ENCODE data around the gene RALGPS1. TPM values are rescaled to one million over a fixed set of nuclear protein-coding genes. Genes with fewer than 3 reads are reported as not detected.

Gene RALGPS1
- total and polyA plus RNA-seq, 4 donors = 34.4 to 80.9 (median 73.2) TPM

- 91% methylated on average over 6 of the region's 6 CpGs for WGBS (ENCODE audit: insufficient coverage)
- no peak overlapping the region for H3K4me3 ChIP-seq (ENCODE audit: low read depth, low read length)
- no peak for DNase-seq (ENCODE audit: low read depth in 4 of 6, low spot score in 6 of 6)
- no peaks in the 10 kb centered on the region for H3K27me3 ChIP-seq (ENCODE audit: control insufficient read depth, insufficient read depth, low read length)
- H3K4me1 ChIP-seq (ENCODE audit: control insufficient read depth, insufficient read depth, low read length) = peaks cover 13% of the 10 kb centered on the region
- H3K9me3 ChIP-seq (ENCODE audit: control insufficient read depth, insufficient read depth, low read length) = no peaks in the 10 kb centered on the region
- no peak overlapping the region for H3K27ac ChIP-seq (ENCODE audit: low read depth, low read length)
- no peaks in the 10 kb centered on the region for H3K36me3 ChIP-seq (ENCODE audit: control insufficient read depth, insufficient read depth, low read length)
Measured at GRCh38 chr9:127149463-127150390, 235.1 kb downstream of the RALGPS1 start.

GRCh38 chr9:127153501-127153900 lies 238.9 kb downstream of the RALGPS1 start:
- H3K9me3 ChIP-seq (ENCODE audit: control insufficient read depth, insufficient read depth, low read length) = no peaks in the 10 kb centered on the region
- peaks cover 22% of the 10 kb centered on the region for H3K4me1 ChIP-seq (ENCODE audit: control insufficient read depth, insufficient read depth, low read length)
- WGBS (ENCODE audit: insufficient coverage) = 95% methylated on average over 4 of the region's 4 CpGs
- H3K27me3 ChIP-seq (ENCODE audit: control insufficient read depth, insufficient read depth, low read length) = no peaks in the 10 kb centered on the region
- H3K36me3 ChIP-seq (ENCODE audit: control insufficient read depth, insufficient read depth, low read length) = no peaks in the 10 kb centered on the region
- H3K4me3 ChIP-seq (ENCODE audit: low read depth, low read length) = no peak overlapping the region
- no peak overlapping the region for H3K27ac ChIP-seq (ENCODE audit: low read depth, low read length)
- DNase-seq (ENCODE audit: low read depth in 4 of 6, low spot score in 6 of 6) = no peak

GRCh38 chr9:127154003-127154389 lies 239.4 kb downstream of the RALGPS1 start:
- peak overlapping the region; percentile 74 for H3K27ac ChIP-seq (ENCODE audit: low read depth, low read length)
- H3K9me3 ChIP-seq (ENCODE audit: control insufficient read depth, insufficient read depth, low read length) = no peaks in the 10 kb centered on the region
- no peaks in the 10 kb centered on the region for H3K27me3 ChIP-seq (ENCODE audit: control insufficient read depth, insufficient read depth, low read length)
- DNase-seq (ENCODE audit: low read depth in 4 of 6, low spot score in 6 of 6) = no peak
- WGBS (ENCODE audit: insufficient coverage) = 80% methylated on average over 4 of the region's 5 CpGs
- H3K36me3 ChIP-seq (ENCODE audit: control insufficient read depth, insufficient read depth, low read length) = no peaks in the 10 kb centered on the region
- no peak overlapping the region for H3K4me3 ChIP-seq (ENCODE audit: low read depth, low read length)
- peaks cover 23% of the 10 kb centered on the region for H3K4me1 ChIP-seq (ENCODE audit: control insufficient read depth, insufficient read depth, low read length)

- Histone ChIP-seq H3K4me1 (ENCODE audit: control insufficient read depth, insufficient read depth, low read length) (peaks cover 28% of the 10 kb centered on the region), H3K9me3 (ENCODE audit: control insufficient read depth, insufficient read depth, low read length) (no peaks in the 10 kb centered on the region), H3K27me3 (ENCODE audit: control insufficient read depth, insufficient read depth, low read length) (no peaks in the 10 kb centered on the region), H3K36me3 (ENCODE audit: control insufficient read depth, insufficient read depth, low read length) (no peaks in the 10 kb centered on the region), H3K4me3 (ENCODE audit: low read depth, low read length) (no peak overlapping the region), H3K27ac (ENCODE audit: low read depth, low read length) (peak overlapping the region; percentile 74)
- DNase-seq (ENCODE audit: low read depth in 4 of 6, low spot score in 6 of 6) = peak in 4 of 6 donors; percentile 32 to 82 (median 56)
- WGBS (ENCODE audit: insufficient coverage) = 21% methylated on average over 11 of the region's 13 CpGs
Measured at GRCh38 chr9:127154390-127155191, 240.0 kb downstream of the RALGPS1 start.

- no peaks in the 10 kb centered on the region for H3K27me3 ChIP-seq (ENCODE audit: control insufficient read depth, insufficient read depth, low read length)
- no peaks in the 10 kb centered on the region for H3K36me3 ChIP-seq (ENCODE audit: control insufficient read depth, insufficient read depth, low read length)
- peaks cover 34% of the 10 kb centered on the region for H3K4me1 ChIP-seq (ENCODE audit: control insufficient read depth, insufficient read depth, low read length)
- 57% methylated on average over 3 of the region's 5 CpGs for WGBS (ENCODE audit: insufficient coverage)
- H3K27ac ChIP-seq (ENCODE audit: low read depth, low read length) = peak overlapping the region; percentile 74
- H3K9me3 ChIP-seq (ENCODE audit: control insufficient read depth, insufficient read depth, low read length) = no peaks in the 10 kb centered on the region
- peak in 1 of 6 donors; percentile 51 for DNase-seq (ENCODE audit: low read depth in 4 of 6, low spot score in 6 of 6)
- no peak overlapping the region for H3K4me3 ChIP-seq (ENCODE audit: low read depth, low read length)
Measured at GRCh38 chr9:127155314-127155960, 240.9 kb downstream of the RALGPS1 start.

- Histone ChIP-seq H3K9me3 (ENCODE audit: control insufficient read depth, insufficient read depth, low read length) (no peaks in the 10 kb centered on the region), H3K27me3 (ENCODE audit: control insufficient read depth, insufficient read depth, low read length) (no peaks in the 10 kb centered on the region), H3K27ac (ENCODE audit: low read depth, low read length) (peak overlapping the region; percentile 61), H3K4me1 (ENCODE audit: control insufficient read depth, insufficient read depth, low read length) (peaks cover 48% of the 10 kb centered on the region), H3K36me3 (ENCODE audit: control insufficient read depth, insufficient read depth, low read length) (no peaks in the 10 kb centered on the region), H3K4me3 (ENCODE audit: low read depth, low read length) (no peak overlapping the region)
- DNase-seq (ENCODE audit: low read depth in 4 of 6, low spot score in 6 of 6) = no peak
- 52% methylated on average over 4 of the region's 4 CpGs for WGBS (ENCODE audit: insufficient coverage)
Measured at GRCh38 chr9:127158786-127159324, 244.3 kb downstream of the RALGPS1 start.

GRCh38 chr9:127159325-127159801 lies 244.8 kb downstream of the RALGPS1 start:
- H3K27ac ChIP-seq (ENCODE audit: low read depth, low read length) = peak overlapping the region; percentile 61
- H3K4me1 ChIP-seq (ENCODE audit: control insufficient read depth, insufficient read depth, low read length) = peaks cover 43% of the 10 kb centered on the region
- DNase-seq (ENCODE audit: low read depth in 4 of 6, low spot score in 6 of 6) = peak in 4 of 6 donors; percentile 35 to 95 (median 61)
- WGBS (ENCODE audit: insufficient coverage) = 13% methylated on average over 2 of the region's 5 CpGs
- H3K36me3 ChIP-seq (ENCODE audit: control insufficient read depth, insufficient read depth, low read length) = no peaks in the 10 kb centered on the region
- no peaks in the 10 kb centered on the region for H3K9me3 ChIP-seq (ENCODE audit: control insufficient read depth, insufficient read depth, low read length)
- H3K27me3 ChIP-seq (ENCODE audit: control insufficient read depth, insufficient read depth, low read length) = no peaks in the 10 kb centered on the region
- H3K4me3 ChIP-seq (ENCODE audit: low read depth, low read length) = no peak overlapping the region

- Histone ChIP-seq H3K27me3 (ENCODE audit: control insufficient read depth, insufficient read depth, low read length) (no peaks in the 10 kb centered on the region), H3K27ac (ENCODE audit: low read depth, low read length) (peak overlapping the region; percentile 61), H3K36me3 (ENCODE audit: control insufficient read depth, insufficient read depth, low read length) (no peaks in the 10 kb centered on the region), H3K4me3 (ENCODE audit: low read depth, low read length) (no peak overlapping the region), H3K4me1 (ENCODE audit: control insufficient read depth, insufficient read depth, low read length) (peaks cover 37% of the 10 kb centered on the region), H3K9me3 (ENCODE audit: control insufficient read depth, insufficient read depth, low read length) (no peaks in the 10 kb centered on the region)
- WGBS (ENCODE audit: insufficient coverage) = 51% methylated on average over 10 of the region's 10 CpGs
- DNase-seq (ENCODE audit: low read depth in 4 of 6, low spot score in 6 of 6) = no peak
Measured at GRCh38 chr9:127159949-127160610, 245.5 kb downstream of the RALGPS1 start.

Data from spinal cord (tissue), 10 donors.